Peyer's patch (tissue), 4 donors: Measurements from ENCODE around the gene OAS2. TPM values are rescaled to one million over a fixed set of nuclear protein-coding genes. Genes with fewer than 3 reads are reported as not detected.

ENCODE experiments used
- DNase-seq, 3 donors: peaks; one replicate each; pipeline ENCODE4 v3.0.0-alpha.2; 2017 to 2019
- H3K27ac ChIP-seq, 4 donors: fragments of 200-600 bp; sonication (generic); one replicate each; pipeline ENCODE4 v1.5.1; 2016 to 2019
- H3K27me3 ChIP-seq, 2 donors: fragments of 200-600 bp; sonication (generic); one replicate each; pipeline ENCODE4 v1.5.1; 2019
- H3K36me3 ChIP-seq, 3 donors: fragments of 200-600 bp; sonication (generic); one replicate each; pipeline ENCODE4 v1.5.1; 2016 to 2019
- H3K4me1 ChIP-seq, 4 donors: fragments of 200-600 bp; sonication (generic); one replicate each; pipeline ENCODE4 v1.5.1; 2016 to 2019
- H3K4me3 ChIP-seq, 4 donors: fragments of 200-600 bp; sonication (generic); 1 replicate in 3 of 4; 2 replicates in 1 of 4; pipeline ENCODE4 v1.5.1; 2016 to 2019; ENCODE audit warnings: mild to moderate bottlenecking in 1 of 4
- H3K9me3 ChIP-seq, 4 donors: fragments of 200-600 bp; sonication (generic); one replicate each; pipeline ENCODE4 v1.5.1; 2016 to 2019; ENCODE audit warnings: mild to moderate bottlenecking in 1 of 4
- CTCF ChIP-seq, 6 experiments: fragments of 450-650 bp in 4 of 6; fragments of 200-600 bp in 2 of 6; sonication (generic) in 1 of 6; IDR thresholded peaks; one replicate each; pipeline ENCODE4 v1.5.1; 2017 to 2019; ENCODE audit warnings: antibody characterized with exemption in 6 of 6, mild to moderate bottlenecking in 3 of 6, moderate library complexity in 1 of 6
- POLR2A ChIP-seq, 2 donors: fragments of 450-650 bp; IDR thresholded peaks; one replicate each; pipeline ENCODE4 v1.5.1; 2017; ENCODE audit warnings: antibody characterized with exemption in 2 of 2, mild to moderate bottlenecking in 2 of 2, moderate library complexity in 2 of 2
- total RNA-seq, 4 donors: library from RNA; depleted of rRNA; stranded (reverse); fragments of >200 nt; gene quantifications; one replicate each; pipeline ENCODE4 v1.1.0, GENCODE V29; 2016

The OAS2 gene
- total RNA-seq, 4 donors from 2014 or later, result 1.3 to 18.2 (median 3.5) TPM

DNA sequence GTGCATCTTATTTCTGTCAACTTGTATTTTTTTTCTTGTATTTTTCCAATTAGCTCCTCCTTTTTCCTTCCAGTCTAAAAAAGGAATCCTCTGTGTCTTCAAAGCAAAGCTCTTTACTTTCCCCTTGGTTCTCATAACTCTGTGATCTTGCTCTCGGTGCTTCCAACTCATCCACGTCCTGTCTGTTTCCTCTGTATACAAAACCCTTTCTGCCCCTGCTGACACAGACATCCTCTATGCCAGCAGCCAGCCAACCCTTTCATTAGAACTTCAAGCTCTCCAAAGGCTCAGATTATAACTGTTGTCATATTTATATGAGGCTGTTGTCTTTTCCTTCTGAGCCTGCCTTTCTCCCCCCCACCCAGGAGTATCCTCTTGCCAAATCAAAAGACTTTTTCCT, 32.4 kb downstream of the OAS2 start:
- H3K27ac ChIP-seq, result no peak overlapping the region
- TF ChIP-seq CTCF (IDR thresholded peaks at IDR 0.05) (no peak), POLR2A (IDR thresholded peaks at IDR 0.05) (no peak)
- no peaks in the 10 kb centered on the region for H3K27me3 ChIP-seq
- no peaks in the 10 kb centered on the region for H3K4me1 ChIP-seq
- H3K9me3 ChIP-seq, result peaks cover 0 to 4% (median 0%) of the 10 kb centered on the region in 4 donors
- no peak for DNase-seq
- H3K36me3 ChIP-seq, result peaks cover 0 to 43% (median 0%) of the 10 kb centered on the region in 3 donors
- H3K4me3 ChIP-seq, result no peak overlapping the region

GRCh38 chr12:113014565-113014964, 36.2 kb downstream of the OAS2 start:
- peaks cover 0 to 13% (median 0%) of the 10 kb centered on the region in 3 donors for H3K36me3 ChIP-seq
- no peak for TF ChIP-seq CTCF (IDR thresholded peaks at IDR 0.05)
- no peak for TF ChIP-seq POLR2A (IDR thresholded peaks at IDR 0.05)
- H3K4me1 ChIP-seq, result no peaks in the 10 kb centered on the region
- H3K4me3 ChIP-seq, result no peak overlapping the region
- no peak for DNase-seq
- no peak overlapping the region for H3K27ac ChIP-seq
- peaks cover 0 to 4% (median 0%) of the 10 kb centered on the region in 4 donors for H3K9me3 ChIP-seq
- no peaks in the 10 kb centered on the region for H3K27me3 ChIP-seq

GRCh38 chr12:113016796-113017195, 38.5 kb downstream of the OAS2 start:
- H3K27ac ChIP-seq, result no peak overlapping the region
- TF ChIP-seq POLR2A (IDR thresholded peaks at IDR 0.05) (no peak), CTCF (IDR thresholded peaks at IDR 0.05) (no peak)
- DNase-seq, result no peak
- H3K4me3 ChIP-seq, result no peak overlapping the region
- H3K9me3 ChIP-seq, result no peaks in the 10 kb centered on the region
- no peaks in the 10 kb centered on the region for H3K4me1 ChIP-seq
- no peaks in the 10 kb centered on the region for H3K36me3 ChIP-seq
- no peaks in the 10 kb centered on the region for H3K27me3 ChIP-seq

DNA sequence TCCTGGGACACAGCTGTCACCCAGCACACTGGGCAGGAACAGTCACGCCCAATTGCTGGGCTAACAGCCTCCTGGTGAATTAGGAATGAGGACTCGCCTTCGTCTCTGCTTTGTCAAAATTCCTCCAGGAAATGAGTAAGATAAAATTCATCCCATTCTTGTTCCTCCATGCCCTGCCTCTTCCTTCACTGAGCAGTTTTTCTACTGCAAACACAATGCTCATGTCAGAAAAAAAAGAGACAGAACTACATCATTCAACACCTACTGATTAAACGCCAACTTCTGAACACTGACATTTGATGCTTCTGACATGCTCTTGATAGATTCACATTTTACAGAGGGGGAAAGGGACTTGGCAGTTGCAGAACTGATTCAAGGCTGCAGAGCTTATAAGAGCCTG, 40.7 kb downstream of the OAS2 start:
- H3K4me3 ChIP-seq, result no peak overlapping the region
- no peak for TF ChIP-seq POLR2A (IDR thresholded peaks at IDR 0.05)
- TF ChIP-seq CTCF (IDR thresholded peaks at IDR 0.05), result no peak
- no peak overlapping the region for H3K27ac ChIP-seq
- no peak for DNase-seq
- no peaks in the 10 kb centered on the region for H3K27me3 ChIP-seq
- H3K4me1 ChIP-seq, result no peaks in the 10 kb centered on the region
- no peaks in the 10 kb centered on the region for H3K36me3 ChIP-seq
- no peaks in the 10 kb centered on the region for H3K9me3 ChIP-seq

DNA sequence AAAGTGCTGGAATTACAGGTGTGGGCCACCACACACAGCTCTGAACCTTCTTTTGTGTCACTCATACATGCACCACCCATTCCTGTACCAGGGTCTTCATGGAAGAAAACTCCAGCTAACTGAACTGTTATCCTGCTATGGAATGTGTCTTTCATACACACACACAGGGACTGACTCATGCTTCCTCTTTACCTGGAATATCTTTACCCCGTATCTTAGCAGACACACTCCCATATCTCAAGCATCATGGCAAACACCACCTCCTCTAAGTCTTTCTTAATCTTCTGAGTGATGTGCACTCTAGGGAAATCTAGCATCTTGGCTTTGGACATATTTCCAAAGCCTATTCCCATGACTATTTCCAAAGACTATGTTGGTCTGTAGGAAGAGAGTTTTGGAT, 43.2 kb downstream of the OAS2 start:
- TF ChIP-seq CTCF (IDR thresholded peaks at IDR 0.05) (no peak), POLR2A (IDR thresholded peaks at IDR 0.05) (no peak)
- Histone ChIP-seq H3K4me1 (no peaks in the 10 kb centered on the region), H3K27ac (no peak overlapping the region), H3K9me3 (no peaks in the 10 kb centered on the region), H3K36me3 (no peaks in the 10 kb centered on the region), H3K4me3 (no peak overlapping the region), H3K27me3 (no peaks in the 10 kb centered on the region)
- DNase-seq, result no peak
